LNCaP clone FGC (cell line): ENCODE data around the gene FSCN2.

Source experiments
- DNase-seq: peaks from one replicate; pipeline ENCODE4 v3.0.0-alpha.2; 2011; ENCODE audit warnings: low read depth
- H3K4me3 ChIP-seq: 2 replicates; pipeline ENCODE4 v1.5.1; 2011; ENCODE audit warnings: mild to moderate bottlenecking, low read depth, low read length, control low read depth
- TF ChIP-seq, protein P1 (sequence below): IDR thresholded peaks from 2 replicates; pipeline ENCODE4 v1.5.1; 2012; ENCODE audit warnings: mild to moderate bottlenecking; ENCODE audit not compliant: control insufficient read depth, insufficient read depth; ENCODE audit errors: extremely low read depth

Gene FSCN2

GRCh38 chr17:81549826-81550225 lies 21.6 kb downstream of the FSCN2 start:
- no peak for DNase-seq
- no peak overlapping the region for H3K4me3 ChIP-seq
- TF ChIP-seq, protein P1, sequence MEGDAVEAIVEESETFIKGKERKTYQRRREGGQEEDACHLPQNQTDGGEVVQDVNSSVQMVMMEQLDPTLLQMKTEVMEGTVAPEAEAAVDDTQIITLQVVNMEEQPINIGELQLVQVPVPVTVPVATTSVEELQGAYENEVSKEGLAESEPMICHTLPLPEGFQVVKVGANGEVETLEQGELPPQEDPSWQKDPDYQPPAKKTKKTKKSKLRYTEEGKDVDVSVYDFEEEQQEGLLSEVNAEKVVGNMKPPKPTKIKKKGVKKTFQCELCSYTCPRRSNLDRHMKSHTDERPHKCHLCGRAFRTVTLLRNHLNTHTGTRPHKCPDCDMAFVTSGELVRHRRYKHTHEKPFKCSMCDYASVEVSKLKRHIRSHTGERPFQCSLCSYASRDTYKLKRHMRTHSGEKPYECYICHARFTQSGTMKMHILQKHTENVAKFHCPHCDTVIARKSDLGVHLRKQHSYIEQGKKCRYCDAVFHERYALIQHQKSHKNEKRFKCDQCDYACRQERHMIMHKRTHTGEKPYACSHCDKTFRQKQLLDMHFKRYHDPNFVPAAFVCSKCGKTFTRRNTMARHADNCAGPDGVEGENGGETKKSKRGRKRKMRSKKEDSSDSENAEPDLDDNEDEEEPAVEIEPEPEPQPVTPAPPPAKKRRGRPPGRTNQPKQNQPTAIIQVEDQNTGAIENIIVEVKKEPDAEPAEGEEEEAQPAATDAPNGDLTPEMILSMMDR: no peak

DNA sequence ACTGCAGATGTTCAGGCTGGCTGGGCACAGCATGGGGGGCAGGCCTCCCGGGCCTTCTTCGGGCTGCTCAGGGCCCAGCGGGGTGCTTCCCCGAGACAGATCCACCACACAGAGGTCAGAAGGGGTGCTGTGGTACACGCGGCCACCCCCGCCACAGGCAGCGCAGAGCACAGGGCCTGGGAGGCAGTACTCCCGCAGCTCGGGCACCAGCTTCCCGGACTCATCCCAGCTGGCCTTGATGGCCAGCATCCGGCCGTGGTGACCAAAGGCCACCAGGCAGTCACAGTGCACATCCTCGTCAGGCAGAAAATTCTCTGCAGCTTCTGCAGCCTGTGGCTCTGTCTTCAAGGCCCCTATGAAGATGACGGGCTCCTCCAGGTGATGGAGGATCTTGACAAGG lies 22.1 kb downstream of the FSCN2 start:
- no peak for DNase-seq
- no peak overlapping the region for H3K4me3 ChIP-seq
- TF ChIP-seq, protein P1: no peak

DNA sequence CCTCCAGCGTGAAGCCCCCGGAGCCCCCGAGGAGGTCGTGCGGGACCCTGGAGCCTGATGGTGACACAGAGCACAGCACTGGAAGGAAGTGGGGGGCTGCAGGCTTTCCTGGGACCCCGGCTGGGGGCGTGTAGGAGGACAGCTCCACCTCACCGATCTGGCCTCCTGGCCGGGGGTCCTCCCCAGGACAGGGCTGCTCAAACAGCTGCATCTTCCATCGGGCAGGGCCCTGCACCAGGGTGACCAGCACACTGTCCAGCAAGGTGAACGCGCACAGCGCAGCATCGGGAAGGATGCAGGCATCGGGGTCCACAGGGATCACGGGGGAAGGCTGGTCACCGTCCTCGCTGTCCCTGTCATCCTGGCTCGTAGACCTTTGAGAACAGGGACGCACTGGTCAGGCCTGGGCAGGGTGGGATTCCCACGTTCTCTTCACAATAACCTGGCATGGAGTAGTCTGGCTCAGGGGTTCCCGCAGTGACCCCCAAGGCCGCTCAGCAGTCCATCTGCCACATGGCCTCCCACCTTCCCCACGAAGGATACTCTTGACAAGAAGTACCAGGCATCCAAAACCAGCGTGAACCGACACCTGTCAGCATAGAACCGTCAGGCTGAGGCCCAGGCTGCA lies 22.8 kb downstream of the FSCN2 start:
- DNase-seq: no peak
- TF ChIP-seq, protein P1: no peak
- peak overlapping the region; percentile 96 for H3K4me3 ChIP-seq

- H3K4me3 ChIP-seq: peak overlapping the region; percentile 96
- TF ChIP-seq, protein P1: no peak
- no peak for DNase-seq
These were observed 23.5 kb downstream of the FSCN2 start for GRCh38 chr17:81551458-81552243.

GRCh38 chr17:81552244-81553017 lies 24.3 kb downstream of the FSCN2 start, which contains the start of gene FAAP100:
TSS of gene FAAP100 (minus strand) at chr17:81552353. CDS start at chr17:81552330, 23 bp downstream.
- H3K4me3 ChIP-seq: peak within 1 kb of the TSS; percentile 96
- TF ChIP-seq, protein P1: no peak
- no peak for DNase-seq

GRCh38 chr17:81553018-81553615 lies 24.9 kb downstream of the FSCN2 start:
- peak; percentile 66 for DNase-seq
- TF ChIP-seq, protein P1: peak; percentile 15; the same call in 1 of the 2 replicates
- peak overlapping the region; percentile 96 for H3K4me3 ChIP-seq
